T-helper 17 cell (primary cell): ENCODE results near the gene FST. TPM values are rescaled to one million over a fixed set of nuclear protein-coding genes. Genes with fewer than 3 reads are reported as not detected.

Source experiments
- ATAC-seq: fragments of 150-1000 bp; cut with Tn5 transposase; 2 replicates; pipeline ENCODE4 v1.10.0; 2021; ENCODE audit warnings: mild to moderate bottlenecking, moderate library complexity
- DNase-seq, 3 donors: peaks; one replicate each; pipeline versions ENCODE4 v3.0.0 to v3.0.0-alpha.2; 2020 to 2021
- H3K9me3 ChIP-seq: one replicate; pipeline ENCODE4 v1.7.0; 2013; ENCODE audit warnings: low read length, mild to moderate bottlenecking; ENCODE audit not compliant: control insufficient read depth, poor library complexity, severe bottlenecking
- H3K27ac Mint-ChIP-seq: one replicate; pipeline ENCODE4 v1.8.0; 2022; ENCODE audit warnings: mild to moderate bottlenecking, moderate library complexity, mixed read lengths
- H3K27me3 Mint-ChIP-seq: one replicate; pipeline ENCODE4 v1.8.0; 2022; ENCODE audit warnings: mixed read lengths
- H3K36me3 Mint-ChIP-seq: one replicate; pipeline ENCODE4 v1.8.0; 2022; ENCODE audit warnings: low read depth, mixed read lengths
- H3K4me1 Mint-ChIP-seq: one replicate; pipeline ENCODE4 v1.8.0; 2022; ENCODE audit warnings: mild to moderate bottlenecking, mixed read lengths
- H3K4me3 Mint-ChIP-seq: one replicate; pipeline ENCODE4 v1.8.0; 2022; ENCODE audit warnings: mild to moderate bottlenecking, moderate library complexity, mixed read lengths
- total RNA-seq, 4 donors: library from RNA in 2 of 4; stranded (reverse) in 2 of 4; gene quantifications; one replicate each; pipeline ENCODE4 v1.2.3 and lab custom pipeline; 2022 to 2026

Gene FST
- total RNA-seq (under 1 TPM in 1 of 2 donors, not detected in 1; 0.73 TPM), total RNA-seq (lab: John Stamatoyannopoulos, UW) (0 reads per million in 2 donors)

- ATAC-seq: no peak
- no peaks in the 10 kb centered on the region for H3K9me3 ChIP-seq
- Mint-ChIP-seq H3K36me3 (peaks cover 12% of the 10 kb centered on the region), H3K27ac (peak within 1 kb of the TSS; percentile 54), H3K4me3 (peak within 1 kb of the TSS; percentile 98), H3K27me3 (peaks cover 68% of the 10 kb centered on the region), H3K4me1 (peaks cover 29% of the 10 kb centered on the region)
- no peak for DNase-seq
Measured at GRCh38 chr5:53480416-53481158, at the start of gene FST. Gene FST (plus strand): TSS chr5:53480629. CDS start chr5:53480792, 163 bp downstream.

GRCh38 chr5:53431665-53432064 lies 48.8 kb upstream of the FST start:
- Mint-ChIP-seq H3K4me3 (no peak overlapping the region), H3K4me1 (peaks cover 2% of the 10 kb centered on the region), H3K27ac (no peak overlapping the region), H3K27me3 (peaks cover 26% of the 10 kb centered on the region), H3K36me3 (no peaks in the 10 kb centered on the region)
- no peak for DNase-seq
- no peak for ATAC-seq
- H3K9me3 ChIP-seq: no peaks in the 10 kb centered on the region

DNA sequence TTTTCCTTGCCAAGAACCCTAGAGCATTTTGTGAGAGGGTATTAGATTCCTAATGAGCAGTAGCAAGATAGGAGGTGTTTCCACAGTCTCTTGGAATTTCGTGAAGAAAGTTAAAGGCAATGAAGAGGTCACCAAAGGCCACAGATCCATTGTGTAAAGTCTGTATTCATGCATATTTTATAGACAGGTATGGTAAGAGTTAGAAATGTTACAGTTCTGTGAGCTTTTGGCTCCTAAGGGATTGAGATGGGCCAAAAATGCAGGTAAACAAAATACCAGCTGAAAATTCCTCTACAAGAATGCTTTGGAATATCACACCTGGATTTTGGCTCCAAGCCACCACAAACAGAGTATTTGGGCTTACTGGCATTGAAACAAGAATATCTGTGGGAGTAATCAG lies 47.4 kb upstream of the FST start:
- ATAC-seq: no peak
- H3K9me3 ChIP-seq: no peaks in the 10 kb centered on the region
- DNase-seq: no peak
- no peak overlapping the region for H3K27ac Mint-ChIP-seq
- H3K4me1 Mint-ChIP-seq: peaks cover 2% of the 10 kb centered on the region
- H3K27me3 Mint-ChIP-seq: peaks cover 22% of the 10 kb centered on the region
- H3K4me3 Mint-ChIP-seq: no peak overlapping the region
- no peaks in the 10 kb centered on the region for H3K36me3 Mint-ChIP-seq

GRCh38 chr5:53434541-53434940 lies 45.9 kb upstream of the FST start:
- Mint-ChIP-seq H3K4me1 (peaks cover 2% of the 10 kb centered on the region), H3K27me3 (peaks cover 13% of the 10 kb centered on the region), H3K36me3 (no peaks in the 10 kb centered on the region), H3K27ac (no peak overlapping the region), H3K4me3 (no peak overlapping the region)
- no peaks in the 10 kb centered on the region for H3K9me3 ChIP-seq
- DNase-seq (no peak), ATAC-seq (no peak)

DNA sequence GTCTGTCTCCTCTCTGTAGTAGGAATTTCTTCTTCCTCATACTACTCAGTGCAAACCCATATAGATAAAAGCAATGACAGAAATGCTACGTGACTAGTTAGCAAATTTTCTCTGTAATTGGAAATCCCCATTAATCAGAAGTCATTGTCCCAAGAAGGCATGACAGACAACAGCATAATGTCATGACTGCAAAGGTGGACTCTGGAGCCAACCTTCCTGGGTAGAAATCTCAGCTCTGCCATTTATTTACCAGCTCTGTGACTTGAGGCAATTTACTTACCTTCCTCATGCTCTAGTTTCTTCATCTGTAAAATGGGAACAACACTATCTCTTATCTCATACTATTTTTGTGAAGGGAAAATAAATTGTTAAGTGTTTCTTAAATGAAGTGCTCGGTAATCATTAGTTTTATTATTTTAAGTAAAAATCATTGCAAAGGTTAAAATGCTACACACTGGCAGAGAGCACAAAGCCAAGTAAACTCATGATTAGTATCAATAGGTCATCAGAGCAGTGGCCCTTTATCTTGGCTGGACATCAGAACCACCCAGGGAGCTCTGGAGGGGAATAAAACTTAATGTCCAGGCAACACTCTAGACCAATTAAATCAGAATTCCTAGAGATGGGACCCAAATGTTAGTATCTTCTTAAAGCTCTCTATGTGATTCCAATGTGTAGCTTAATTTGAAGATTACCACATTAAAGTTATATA lies 43.8 kb upstream of the FST start:
- Mint-ChIP-seq H3K27me3 (peaks cover 4% of the 10 kb centered on the region), H3K4me3 (no peak overlapping the region), H3K36me3 (no peaks in the 10 kb centered on the region), H3K27ac (no peak overlapping the region), H3K4me1 (no peaks in the 10 kb centered on the region)
- no peaks in the 10 kb centered on the region for H3K9me3 ChIP-seq
- DNase-seq (no peak), ATAC-seq (no peak)

GRCh38 chr5:53438079-53438478 lies 42.4 kb upstream of the FST start:
- no peaks in the 10 kb centered on the region for H3K4me1 Mint-ChIP-seq
- H3K27me3 Mint-ChIP-seq: peaks cover 4% of the 10 kb centered on the region
- ATAC-seq (no peak), DNase-seq (no peak)
- H3K27ac Mint-ChIP-seq: no peak overlapping the region
- no peaks in the 10 kb centered on the region for H3K36me3 Mint-ChIP-seq
- H3K9me3 ChIP-seq: no peaks in the 10 kb centered on the region
- H3K4me3 Mint-ChIP-seq: no peak overlapping the region

DNA sequence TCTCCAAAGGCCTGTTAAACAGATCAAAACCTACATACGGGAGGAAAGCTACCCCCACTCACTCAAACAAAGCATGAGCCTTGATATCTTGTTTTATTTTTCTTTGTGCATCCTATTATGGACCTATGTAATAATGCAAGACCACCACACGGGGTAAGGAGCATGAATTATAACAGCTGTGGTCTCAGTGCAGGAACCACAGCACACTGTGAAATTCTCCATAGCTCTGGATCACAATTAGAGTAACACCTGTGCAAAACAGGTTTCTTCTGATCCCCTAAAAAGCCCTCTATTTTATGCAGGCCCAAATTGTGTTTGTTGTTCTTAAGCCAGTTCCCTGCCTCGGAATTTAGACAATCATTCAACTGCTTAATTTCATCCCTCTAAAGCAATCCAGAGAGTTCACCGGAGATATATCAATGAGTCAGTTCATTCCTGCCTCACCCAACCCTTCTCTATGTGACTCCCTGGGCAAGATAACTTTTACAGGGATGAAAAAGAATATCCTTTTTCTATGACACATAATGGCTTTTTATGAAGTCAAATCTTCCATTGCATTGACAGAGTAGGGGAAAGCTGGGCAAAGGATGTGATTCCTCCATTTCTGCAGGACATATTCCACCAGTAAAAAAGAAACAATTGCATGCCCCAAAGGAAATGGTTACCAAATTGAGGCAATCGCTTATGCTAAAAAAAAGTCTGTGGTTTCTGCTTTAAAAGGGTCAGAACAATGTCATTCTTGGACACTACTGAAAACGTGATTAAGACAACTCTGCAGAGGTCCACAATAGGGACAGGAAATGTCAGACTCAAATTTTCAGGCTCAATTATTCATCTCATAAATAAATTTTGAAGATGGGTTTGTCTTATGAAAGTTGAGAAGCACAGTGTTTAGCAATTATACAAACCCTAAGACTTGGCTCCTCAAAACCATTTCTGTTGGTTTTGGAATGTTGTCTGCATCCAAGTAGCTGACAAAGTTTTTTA lies 41.6 kb upstream of the FST start:
- Mint-ChIP-seq H3K27ac (no peak overlapping the region), H3K4me1 (no peaks in the 10 kb centered on the region), H3K27me3 (peaks cover 4% of the 10 kb centered on the region), H3K4me3 (no peak overlapping the region), H3K36me3 (no peaks in the 10 kb centered on the region)
- ATAC-seq (no peak), DNase-seq (no peak)
- H3K9me3 ChIP-seq: no peaks in the 10 kb centered on the region

DNA sequence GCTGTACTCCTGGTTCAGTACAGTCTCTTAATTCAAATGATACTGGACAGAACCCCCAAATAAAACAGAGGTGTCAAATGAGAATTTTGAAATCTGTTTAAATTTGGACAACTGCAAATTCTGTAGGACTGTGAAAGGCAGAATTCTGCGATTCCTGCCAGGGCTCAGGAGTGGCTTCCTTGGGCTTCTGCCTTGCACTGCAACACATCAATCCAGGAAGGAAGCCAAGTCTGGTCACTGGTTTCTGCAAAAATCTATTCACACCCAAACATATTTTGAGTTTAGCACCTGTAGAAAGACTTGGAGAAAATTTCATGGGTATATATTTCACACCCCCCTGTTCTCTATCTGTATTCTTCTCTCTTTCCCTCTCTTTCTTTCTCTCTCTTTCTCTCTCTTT lies 37.5 kb upstream of the FST start:
- H3K27ac Mint-ChIP-seq: no peak overlapping the region
- DNase-seq: no peak
- no peaks in the 10 kb centered on the region for H3K4me1 Mint-ChIP-seq
- no peaks in the 10 kb centered on the region for H3K36me3 Mint-ChIP-seq
- H3K9me3 ChIP-seq: no peaks in the 10 kb centered on the region
- ATAC-seq: no peak
- peaks cover 7% of the 10 kb centered on the region for H3K27me3 Mint-ChIP-seq
- H3K4me3 Mint-ChIP-seq: no peak overlapping the region

GRCh38 chr5:53445569-53445968 lies 34.9 kb upstream of the FST start:
- Mint-ChIP-seq H3K27ac (no peak overlapping the region), H3K27me3 (peaks cover 27% of the 10 kb centered on the region), H3K4me3 (no peak overlapping the region), H3K36me3 (no peaks in the 10 kb centered on the region), H3K4me1 (peaks cover 3% of the 10 kb centered on the region)
- no peaks in the 10 kb centered on the region for H3K9me3 ChIP-seq
- ATAC-seq (no peak), DNase-seq (no peak)

DNA sequence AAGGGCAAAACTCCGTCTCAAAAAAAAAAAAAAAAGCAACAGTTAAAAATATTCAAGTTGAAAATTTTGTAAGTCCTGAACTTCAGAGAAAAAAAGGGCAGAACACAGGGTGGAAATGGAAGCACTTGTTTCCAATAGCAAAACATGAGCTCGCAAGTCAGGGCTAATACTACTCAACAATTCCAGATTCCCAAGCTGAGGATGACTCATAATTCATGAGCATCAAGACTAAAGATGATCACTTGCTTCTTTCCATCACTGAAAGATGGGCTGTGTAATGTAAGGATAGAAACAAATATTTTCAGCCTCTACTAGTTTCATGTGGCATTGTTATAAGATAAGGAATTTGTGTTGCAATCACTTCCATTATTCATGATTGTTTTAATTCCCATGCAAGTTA lies 33.5 kb upstream of the FST start:
- Mint-ChIP-seq H3K27ac (no peak overlapping the region), H3K27me3 (peaks cover 36% of the 10 kb centered on the region), H3K4me1 (peaks cover 3% of the 10 kb centered on the region), H3K36me3 (no peaks in the 10 kb centered on the region), H3K4me3 (no peak overlapping the region)
- ATAC-seq (no peak), DNase-seq (no peak)
- no peaks in the 10 kb centered on the region for H3K9me3 ChIP-seq

GRCh38 chr5:53448851-53449250 lies 31.6 kb upstream of the FST start:
- Mint-ChIP-seq H3K4me3 (no peak overlapping the region), H3K4me1 (peaks cover 3% of the 10 kb centered on the region), H3K27me3 (peaks cover 36% of the 10 kb centered on the region), H3K27ac (no peak overlapping the region), H3K36me3 (no peaks in the 10 kb centered on the region)
- H3K9me3 ChIP-seq: no peaks in the 10 kb centered on the region
- ATAC-seq (no peak), DNase-seq (no peak)

- peaks cover 3% of the 10 kb centered on the region for H3K4me1 Mint-ChIP-seq
- ATAC-seq: no peak
- no peak for DNase-seq
- no peak overlapping the region for H3K4me3 Mint-ChIP-seq
- H3K36me3 Mint-ChIP-seq: no peaks in the 10 kb centered on the region
- H3K9me3 ChIP-seq: no peaks in the 10 kb centered on the region
- no peak overlapping the region for H3K27ac Mint-ChIP-seq
- peaks cover 42% of the 10 kb centered on the region for H3K27me3 Mint-ChIP-seq
Measured at GRCh38 chr5:53453898-53454718, 26.3 kb upstream of the FST start.
